ENCODE data around the gene GRID2.

- no peak for TF ChIP-seq CTCF (conservative IDR thresholded peaks at IDR 0.05)
- no peak for TF ChIP-seq ZFX (IDR thresholded peaks at IDR 0.05)
Measured at GRCh38 chr4:93289831-93290230, 986.1 kb downstream of the GRID2 start.
